Gastroesophageal sphincter (tissue), 3 donors: ENCODE measurements around the gene SENP1.

ENCODE experiments used
- CTCF ChIP-seq, 4 experiments: fragments of 200-600 bp in 2 of 4; fragments of 450-650 bp in 2 of 4; sonication (generic) in 1 of 4; IDR thresholded peaks; one replicate each; pipeline ENCODE4 v1.5.1; 2017 to 2019; ENCODE audit warnings: antibody characterized with exemption in 4 of 4, mild to moderate bottlenecking in 2 of 4, moderate library complexity in 2 of 4
- POLR2A ChIP-seq, 2 donors: fragments of 450-650 bp; IDR thresholded peaks; one replicate each; pipeline ENCODE4 v1.6.1; 2017; ENCODE audit warnings: antibody characterized with exemption in 2 of 2, mild to moderate bottlenecking in 2 of 2, moderate library complexity in 1 of 2

- TF ChIP-seq CTCF (IDR thresholded peaks at IDR 0.05) = no peak
- TF ChIP-seq POLR2A (IDR thresholded peaks at IDR 0.05) = no peak
Measured at GRCh38 chr12:48151103-48151771, 45.4 kb upstream of the SENP1 start.
